ENCODE results near the gene ZNF500.

ZNF500 gene

DNA sequence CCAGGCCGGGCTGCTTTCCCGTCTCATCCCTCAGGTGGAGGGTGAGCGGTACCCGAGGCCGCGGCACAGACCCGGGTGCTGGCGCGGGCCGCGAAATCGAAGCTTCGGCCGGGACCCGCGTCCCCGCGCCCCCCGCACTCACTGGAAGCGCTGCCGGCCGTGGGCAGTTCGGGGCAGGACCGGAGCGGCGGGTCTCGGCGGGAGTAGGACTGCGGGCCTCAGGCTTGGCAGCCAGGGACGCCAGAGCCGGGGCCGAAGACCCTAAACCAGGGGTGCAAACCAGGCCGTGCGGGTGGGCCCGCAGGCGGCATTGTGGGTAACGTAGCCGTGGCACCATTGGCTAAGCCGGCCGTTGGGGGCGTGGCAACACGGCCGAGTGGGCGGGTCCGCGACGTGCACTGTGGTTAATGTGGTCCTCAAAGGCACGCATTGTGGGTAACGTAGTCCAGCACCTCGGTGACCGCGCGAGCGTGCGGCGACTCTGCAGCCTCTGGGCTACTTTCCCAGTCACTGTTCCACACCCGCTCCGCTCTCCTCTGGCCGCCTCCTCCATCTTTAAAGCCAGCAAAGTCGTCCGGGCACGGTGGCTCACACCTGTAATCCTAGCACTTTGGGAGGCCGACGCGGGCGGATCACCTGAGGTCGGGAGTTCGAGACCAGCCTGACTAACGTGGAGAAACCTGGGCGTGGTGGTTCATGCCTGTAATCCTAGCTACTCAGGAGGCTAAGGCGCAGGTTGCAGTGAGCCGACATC, at the start of gene ZNF500:
ZNF500 (minus strand) TSS at position 288 of the 754 bp plus-strand sequence. CDS start 1,184 bp downstream, outside the sequence.
- FAIRE-seq = no peak

DNA sequence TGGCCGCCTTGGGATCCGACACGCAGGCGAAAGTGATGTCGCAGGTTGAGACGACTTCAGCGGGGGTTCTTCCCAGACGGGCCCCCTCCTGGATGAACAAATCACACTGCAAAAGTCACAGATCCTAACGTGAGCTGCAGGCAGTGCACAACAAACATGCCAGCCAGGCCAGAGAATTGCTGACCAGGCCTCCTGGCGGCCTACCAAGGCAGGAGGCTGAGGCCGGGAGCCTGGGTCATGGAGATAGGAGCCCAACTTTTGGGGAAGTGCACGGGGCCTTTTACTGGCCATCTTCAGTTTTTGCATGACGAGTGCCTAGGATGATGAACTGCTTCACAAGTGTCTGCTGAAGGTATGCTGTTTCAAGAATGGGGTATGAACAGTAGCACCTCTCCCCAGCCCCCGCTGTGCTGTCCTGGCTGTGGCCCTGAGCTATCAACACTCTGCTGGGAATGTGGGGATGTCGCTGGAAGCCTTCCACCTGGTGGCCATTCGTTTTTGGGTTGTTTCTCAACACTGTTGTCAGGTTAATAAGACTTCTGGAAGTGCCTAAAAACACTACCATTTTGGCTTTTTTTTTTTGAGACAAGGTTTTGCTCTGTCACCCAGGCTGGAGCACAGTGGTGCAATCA, 47.7 kb upstream of the ZNF500 start:
- FAIRE-seq = no peak

DNA sequence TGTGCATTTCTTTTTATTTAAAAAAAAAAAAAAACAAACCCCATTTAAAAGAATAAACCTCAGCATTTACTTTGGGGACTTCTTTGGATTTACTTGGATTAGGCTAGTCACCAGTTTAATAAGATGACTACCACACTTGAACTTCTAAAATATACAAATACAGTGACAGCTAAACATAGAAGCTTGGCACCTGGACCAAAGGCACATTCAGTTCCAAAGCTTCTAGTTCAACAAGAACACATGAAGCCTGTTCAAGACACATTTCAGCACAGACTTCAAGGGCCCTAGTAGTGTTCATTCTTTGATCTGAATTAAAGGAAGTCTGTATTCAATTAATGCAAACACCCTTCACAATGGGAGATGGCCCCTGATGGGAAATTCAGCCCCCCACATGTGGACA, 47.1 kb upstream of the ZNF500 start:
- FAIRE-seq = no peak

DNA sequence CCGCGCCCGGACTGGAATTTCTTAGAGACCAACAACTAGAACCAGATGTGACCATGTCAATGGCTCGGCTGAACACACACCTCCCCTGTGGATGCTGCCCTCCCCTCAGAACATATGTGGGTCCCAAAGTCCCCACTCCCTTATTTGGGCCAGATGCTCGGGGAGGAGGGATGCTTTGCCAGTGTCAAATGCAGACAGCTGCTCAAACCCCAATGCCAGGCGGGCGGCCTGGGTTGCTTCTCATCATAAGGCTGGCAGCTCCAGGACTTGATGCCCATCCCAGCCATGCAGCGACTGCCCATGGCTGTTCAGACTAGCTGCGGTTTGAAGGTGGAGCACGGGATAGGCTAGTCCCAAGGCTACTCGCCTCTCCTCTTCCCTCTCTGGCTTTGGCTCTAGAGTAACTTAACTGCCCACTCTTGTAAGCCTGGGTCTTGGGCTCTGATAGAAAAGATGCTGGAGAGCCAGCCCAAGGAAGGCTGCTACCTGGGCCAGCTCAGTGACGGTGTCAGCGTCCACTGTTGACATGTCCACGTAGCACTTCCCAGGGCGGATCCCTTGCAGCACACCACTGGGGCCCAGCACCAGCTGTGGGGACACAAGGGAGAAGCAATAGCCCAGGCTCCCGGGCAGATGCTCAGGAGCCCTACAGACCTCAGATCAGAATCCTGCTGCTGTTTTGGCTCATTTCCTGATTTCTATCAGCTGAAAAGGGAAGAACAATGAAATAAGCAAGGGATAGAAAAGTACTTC, 46.5 kb upstream of the ZNF500 start:
- FAIRE-seq = no peak

DNA sequence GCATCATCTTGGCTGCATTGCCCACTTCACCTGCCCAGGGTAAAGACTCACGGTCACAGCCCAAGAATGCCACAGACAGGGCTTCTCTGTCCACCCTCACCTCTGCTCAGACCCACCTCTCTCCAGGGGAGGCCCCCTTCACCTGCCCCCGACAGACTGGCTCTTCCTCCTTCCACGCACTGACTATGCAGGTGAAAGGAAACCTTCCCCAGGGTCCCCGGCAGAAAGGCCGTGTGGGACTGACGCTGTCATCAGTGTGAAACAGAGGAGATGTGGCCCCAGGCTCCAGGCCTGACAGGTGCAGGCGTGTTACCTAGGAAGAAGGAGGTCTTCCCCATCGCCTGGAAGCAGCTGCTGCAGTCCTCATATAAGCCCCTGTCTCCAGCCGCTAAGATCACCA, 44.8 kb upstream of the ZNF500 start:
- FAIRE-seq = no peak

DNA sequence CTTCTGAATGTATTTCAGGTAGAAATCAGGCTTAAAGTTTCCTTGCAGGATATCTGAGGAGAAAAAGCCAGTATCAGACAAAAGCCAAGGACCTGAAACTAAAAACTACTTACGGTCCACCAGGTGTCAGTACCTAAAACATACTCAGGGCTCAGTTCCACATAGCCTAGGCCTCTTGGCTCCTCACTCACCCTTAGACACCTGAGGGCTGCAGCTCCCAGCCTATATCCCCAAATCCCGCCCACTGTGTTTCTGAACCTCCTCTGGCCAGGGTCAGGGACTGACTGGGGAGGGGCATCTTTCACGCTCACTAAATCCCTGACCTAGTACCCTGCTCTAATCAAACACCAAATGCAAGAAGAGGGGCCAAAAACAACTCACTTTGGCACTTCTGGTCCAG, 44.3 kb upstream of the ZNF500 start:
- no peak for FAIRE-seq

DNA sequence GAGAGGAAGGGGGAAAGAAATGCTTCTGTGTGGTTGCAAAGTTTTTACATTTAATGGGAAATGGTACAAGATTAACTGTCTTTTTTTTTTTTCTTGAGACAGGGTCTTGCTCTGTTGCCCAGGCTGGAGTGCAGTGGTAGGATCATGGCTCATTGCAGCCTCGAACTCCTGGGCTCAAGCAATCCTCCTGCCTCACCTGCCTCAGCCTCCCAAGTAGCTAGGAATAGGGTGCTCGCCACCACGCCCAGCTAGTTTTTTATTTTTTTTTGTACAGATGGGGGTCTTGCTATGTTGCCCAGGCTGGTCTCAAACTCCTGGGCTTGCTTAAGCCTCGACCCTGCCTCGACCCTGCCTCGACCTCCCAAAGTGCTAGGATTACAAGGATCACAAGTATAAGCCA, 39.3 kb upstream of the ZNF500 start:
- FAIRE-seq = no peak

DNA sequence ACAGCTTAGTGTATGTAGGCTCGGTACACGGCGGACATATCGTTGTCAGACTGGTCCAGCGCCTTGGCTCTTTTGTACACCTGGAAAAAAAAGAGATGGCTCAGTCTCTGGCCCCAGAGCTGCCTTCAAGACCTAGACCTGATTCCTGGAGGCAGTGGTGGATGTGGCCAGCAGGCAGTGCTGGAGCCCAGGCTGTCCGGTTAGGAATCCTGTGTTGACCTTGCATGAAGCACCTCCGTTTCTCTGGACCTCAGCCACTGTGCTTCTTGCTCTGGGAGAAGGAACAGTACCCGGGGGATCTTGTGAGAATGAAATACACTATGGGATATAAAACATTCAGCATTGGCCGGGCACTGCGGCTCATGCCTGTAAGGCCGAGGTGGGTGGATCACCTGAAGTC, 38.3 kb upstream of the ZNF500 start:
- FAIRE-seq = no peak

DNA sequence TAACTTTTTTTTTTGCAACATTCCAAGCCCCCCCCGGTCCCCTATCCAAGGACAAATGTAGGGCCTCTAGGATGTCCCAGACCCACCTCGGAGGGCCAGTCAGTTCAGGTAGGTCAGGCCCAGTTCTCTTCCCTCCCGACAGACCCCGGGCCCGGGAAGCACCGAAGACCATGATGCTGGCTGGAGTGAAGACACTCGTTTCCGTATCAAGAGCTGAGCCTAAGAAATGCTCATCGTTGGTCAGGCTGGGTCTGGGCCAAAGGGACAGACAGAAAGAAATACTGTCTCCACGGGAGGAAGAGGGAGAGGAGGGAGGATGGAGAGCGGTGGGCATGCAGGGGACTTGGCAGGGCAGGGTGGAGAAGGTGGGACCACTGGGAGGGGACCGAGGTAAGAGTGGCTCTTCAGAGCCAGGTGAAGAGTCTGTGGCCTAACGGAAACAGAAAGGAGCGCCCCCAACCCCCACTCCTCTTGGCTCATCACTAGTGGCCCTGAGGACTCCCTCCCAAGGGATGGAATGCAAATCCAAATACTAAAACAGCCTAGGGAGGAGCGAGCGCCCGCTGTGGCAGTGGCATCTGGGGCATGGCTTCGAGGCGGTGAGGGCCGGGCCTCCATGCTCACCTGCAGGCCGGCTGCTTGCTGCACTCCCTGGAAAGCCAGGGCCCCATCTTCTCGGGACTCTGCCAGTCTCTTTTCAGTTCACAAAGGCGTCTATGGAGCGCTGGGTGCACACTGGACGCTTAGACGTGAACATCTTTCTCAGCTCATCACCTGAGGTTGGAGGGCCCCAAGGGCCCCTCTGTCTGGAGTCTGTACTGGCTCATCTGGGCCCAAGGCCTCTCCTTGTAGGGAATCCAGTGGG, 37.2 kb upstream of the ZNF500 start:
- FAIRE-seq = no peak

DNA sequence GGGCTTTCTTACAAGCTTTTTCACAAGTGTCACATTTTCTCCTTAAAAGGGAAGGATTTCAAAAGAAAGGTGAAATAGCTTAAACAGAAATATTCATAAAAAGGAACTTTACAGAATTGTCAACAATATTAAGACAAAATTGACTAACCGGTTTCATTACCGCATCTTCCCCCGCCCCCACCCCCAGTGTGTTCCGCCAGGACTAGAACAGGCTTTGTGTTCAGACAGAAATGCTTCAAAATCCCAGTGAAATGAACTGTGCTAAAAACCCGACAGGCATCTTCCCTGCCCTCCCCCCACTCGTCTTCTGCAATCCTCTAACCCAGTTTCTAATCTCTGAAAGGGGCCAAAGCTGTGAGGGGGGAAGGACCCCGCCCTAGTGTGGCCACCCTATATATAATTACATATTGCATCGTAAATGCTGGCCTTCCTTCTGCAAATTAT, 36.5 kb upstream of the ZNF500 start:
- no peak for FAIRE-seq

DNA sequence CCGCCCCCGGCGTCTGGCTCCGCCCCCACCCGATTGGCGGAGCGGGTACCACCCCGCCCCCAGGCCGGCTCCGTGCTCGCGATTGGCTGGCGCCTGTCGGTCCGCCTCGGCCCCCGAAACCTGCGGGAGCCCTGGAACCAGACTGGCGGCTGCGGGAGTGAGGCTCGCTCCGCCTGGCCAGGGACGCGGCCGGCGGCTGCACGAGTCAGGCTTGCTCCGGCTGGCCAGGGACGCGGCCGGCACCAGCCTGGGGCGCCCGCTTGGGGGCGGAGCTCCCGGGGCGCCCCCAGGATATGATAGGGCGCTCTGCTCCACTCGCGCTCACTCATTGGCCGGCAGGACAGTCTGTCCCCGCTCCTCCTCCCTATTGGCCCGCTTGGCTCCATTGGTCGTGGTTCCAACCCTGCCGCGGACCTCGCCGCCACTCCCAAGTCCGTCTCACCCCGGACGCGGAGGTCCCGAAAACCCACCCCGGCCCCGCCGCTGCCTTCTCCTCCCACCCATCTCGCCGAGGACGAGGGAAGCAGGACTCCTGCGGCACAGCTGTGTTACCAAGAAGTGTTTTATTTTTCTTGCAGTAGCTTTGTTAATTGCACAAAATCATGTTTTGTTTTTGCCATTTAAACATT, 35.8 kb upstream of the ZNF500 start:
- no peak for FAIRE-seq

DNA sequence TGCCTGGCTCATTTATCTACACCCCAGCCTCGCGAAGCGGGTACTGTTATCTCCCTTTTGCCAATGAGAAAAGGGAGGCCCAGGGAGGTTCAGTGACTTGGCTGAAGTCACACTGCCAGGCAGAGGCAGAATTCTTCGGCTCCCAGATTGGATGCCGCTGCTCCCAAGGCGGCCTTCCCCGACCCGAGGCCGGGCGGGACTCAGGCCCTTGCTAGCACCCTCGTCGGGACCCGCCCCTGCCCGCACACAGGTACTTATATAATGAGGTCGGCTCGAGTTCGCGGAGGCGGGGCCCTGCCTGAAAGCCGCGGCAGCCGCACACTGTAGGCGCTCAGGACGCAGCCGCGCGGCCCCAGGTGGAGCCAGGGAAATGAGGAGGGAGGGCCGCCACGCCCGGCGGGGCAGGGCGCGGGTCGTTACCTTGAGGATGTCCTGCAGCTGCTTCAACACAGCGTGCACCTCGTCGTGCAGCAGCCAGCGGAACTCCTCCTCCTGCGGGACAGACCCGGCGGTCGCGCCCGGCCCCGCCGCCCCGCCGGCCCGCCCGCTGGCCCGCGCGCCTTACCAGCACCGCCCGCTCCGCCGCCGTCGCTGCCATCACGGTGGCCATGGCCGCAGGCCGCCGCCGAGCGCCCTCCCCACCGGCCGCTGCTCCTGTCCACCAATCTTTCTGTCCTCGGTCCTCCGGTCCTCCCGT, 35.1 kb upstream of the ZNF500 start, which contains the start of gene ROGDI:
ROGDI (minus strand) TSS at position 672 of the 697 bp plus-strand sequence; CDS start at position 610, 62 bp downstream.
- FAIRE-seq = no peak

DNA sequence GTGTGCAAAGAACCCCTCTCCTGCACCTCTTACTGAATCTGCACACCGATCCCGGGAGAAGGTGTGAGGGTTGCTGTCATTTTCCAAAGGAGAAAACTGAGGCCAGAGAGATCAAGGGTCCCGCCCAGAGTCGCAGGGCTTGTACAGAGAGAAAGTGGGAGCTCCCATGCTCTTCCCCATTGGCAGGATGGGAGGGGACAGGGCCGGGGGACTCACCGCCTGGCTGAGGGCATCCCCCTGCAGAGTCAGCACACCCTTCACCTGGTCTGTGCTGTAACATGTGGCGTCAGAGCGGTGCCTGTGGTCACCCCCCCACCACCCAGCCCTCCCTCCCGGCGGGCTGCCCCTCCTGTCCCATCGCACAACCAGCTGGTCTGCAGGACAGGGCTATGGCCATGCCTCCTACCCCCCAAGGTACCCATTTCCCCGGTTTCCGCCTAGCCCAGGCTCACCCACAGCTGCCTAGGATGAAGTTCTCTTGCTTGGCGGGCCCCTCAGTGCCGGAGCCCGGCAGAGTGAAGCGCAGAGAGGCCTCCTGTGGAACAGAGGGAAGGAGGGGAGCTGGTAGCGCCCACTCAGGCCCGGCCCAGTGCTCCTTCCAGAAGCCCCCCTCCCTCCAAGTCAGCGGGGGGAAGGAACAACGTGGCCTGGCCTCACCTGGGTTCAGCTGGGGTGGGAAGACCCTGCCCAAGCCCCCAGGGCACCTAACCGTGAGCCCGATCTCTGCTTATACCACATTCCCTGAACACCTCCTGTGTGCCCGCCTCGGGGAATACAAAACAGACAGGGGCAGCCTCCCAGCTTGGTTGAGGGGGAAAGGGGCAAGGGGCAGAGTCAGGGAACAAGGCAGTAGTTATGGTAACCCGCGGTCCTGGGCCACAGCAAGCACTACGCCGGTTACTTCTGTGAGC, 34.3 kb upstream of the ZNF500 start:
- no peak for FAIRE-seq

DNA sequence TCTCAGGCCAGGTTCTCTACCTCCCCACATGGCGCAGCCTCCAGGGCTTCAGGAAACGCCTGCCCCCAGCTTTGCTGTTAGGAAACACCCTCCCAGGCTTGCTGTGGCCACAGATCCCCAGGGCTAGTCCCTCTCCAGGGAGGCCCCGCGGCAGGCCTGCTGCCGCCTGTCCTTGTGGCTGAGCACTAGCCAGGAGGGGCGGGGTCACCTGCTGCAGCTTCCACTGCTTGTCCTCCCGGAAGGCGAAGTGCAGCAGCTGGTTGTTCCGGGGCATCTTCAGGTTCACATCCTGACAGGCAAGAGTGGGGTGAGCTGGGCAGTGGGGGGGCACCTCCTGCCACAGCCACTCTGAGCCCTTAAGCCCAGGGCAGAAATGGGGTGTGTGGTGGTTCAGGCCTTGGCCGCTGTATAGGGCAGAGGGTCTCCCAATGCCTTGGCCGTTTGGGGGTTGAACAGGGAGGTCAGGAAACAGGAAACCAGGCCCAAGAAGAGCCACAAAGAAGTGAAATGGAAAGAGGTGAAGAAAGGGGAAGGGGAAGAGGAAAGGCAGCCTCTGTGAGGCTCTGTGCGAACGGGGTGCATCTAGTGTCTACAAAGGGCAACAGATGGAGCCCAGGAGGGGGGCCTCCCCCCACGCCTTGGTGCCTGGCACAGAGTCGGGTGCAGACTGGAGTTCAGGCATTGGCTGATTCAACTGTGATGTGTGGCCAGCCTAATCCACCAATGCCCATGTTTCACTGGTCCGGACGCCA, 33.5 kb upstream of the ZNF500 start:
- no peak for FAIRE-seq

DNA sequence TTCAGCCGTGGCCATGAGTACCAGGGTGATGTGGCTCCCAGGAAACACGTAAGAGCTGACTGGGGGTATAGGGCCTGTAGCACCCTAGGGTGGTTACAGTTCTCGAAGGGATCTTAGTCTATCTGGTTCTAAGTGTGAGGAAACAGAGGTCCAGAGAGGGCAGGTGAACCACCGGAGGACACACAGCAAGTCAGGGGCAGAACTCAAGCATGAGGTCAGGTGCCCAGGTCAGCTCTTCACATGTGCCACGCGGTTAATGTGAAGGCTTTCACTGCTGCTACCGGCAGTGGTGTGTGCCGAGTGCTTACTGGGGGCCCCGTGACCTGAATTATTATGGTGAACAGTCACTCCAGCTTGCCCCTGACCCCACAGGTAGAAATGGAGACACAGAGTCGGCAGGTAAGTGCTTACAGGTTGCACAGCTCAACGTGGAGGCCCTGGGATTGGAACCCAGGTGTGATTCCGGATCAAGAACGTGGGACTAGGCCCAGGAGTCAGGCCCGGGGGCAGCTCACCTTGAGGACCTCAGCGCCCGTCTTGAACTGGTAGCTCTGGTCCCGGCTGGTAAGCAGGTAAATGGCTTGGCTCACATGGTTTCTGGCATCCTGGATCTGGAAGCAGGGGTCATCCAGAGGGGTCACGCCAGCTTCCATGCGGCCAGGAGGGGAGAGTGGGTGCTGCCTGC, 32.4 kb upstream of the ZNF500 start:
- no peak for FAIRE-seq

DNA sequence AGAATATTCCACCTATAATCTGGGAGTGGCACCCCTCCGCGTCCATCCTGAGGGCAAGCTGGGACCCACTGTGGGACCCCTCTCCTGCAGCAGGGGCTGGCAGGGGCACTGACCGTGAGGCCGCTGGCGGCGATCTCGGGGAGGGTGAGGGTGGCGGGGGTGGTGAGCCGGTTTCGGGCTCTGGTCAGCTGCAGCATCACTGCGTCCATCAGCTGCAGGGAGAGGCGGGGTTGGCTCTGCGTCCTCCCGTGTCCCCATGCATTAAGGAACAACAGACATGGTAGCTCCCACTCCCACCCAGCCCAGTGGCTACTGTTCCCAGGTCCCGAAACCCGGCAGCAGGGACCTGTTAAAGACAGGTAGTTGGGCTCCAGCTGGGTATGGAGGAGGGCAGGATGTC, 31.5 kb upstream of the ZNF500 start:
- no peak for FAIRE-seq

DNA sequence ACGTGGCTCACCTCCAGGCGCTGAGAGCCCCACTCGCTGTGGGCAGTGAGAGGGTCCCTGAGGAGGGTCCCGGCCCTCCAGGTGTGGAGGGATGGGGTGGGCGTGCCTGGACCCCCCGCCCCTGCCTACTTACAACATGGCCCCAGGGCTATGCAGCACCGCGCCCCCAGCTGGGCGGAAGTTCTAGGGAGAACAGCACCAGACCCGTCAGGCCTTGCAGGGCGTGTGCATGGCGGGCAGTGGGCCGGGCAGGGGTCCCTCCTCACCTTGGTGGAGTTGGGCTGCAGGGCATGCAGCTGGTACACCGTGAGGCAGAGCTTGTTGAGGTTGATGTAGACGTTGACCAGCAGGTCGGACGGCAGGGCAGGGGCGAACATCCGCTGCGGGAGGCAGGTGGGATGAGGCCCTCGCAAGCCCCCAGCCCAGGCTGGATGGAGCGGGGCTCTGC, 30.9 kb upstream of the ZNF500 start:
- FAIRE-seq = no peak

DNA sequence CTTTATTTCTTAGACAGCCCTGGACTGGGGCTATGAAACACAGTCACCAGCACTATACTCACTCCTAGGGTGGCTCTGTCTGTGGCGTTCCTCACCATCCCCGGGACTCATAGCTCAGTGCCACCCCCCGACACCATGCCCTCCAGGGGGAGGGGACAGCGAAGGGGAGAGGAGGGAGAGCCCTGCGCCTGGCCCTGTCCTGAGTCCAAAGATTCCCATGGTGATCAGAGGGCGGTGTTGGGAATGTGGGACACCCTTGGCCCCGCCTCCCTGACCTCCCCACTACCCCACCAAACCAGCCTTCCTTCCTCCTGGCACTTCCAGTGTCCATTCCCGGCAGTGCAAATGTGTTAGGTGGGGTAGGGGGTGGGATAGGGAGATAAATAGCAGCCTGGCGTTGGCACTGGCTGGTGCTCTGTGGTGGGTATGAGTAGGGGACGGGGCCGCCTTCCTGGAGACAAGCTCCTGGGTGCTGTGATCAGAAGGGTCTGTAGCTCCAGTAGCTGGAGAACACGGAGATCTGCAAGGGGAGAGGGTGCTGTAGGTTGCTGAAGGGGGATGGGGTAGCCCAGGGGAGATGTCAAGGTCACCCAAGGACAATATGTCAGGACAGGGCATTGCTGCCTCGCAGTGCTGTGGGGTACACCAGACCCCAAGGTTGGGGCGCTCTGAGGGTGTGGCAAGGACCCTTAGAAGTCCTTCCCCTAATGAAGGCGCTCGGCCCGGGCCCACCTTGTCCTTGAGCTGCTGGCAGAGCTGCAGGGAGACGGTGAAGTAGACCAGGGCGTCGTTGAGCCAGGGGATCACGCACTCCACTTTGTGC, 30.2 kb upstream of the ZNF500 start:
- FAIRE-seq = no peak

Data from islet of Langerhans (tissue), 1 donor.